Measurements from ENCODE around the gene NR5A1.

The NR5A1 gene

GRCh38 chr9:124498040-124498439 lies 9.2 kb downstream of the NR5A1 start:
- no peak for FAIRE-seq

DNA sequence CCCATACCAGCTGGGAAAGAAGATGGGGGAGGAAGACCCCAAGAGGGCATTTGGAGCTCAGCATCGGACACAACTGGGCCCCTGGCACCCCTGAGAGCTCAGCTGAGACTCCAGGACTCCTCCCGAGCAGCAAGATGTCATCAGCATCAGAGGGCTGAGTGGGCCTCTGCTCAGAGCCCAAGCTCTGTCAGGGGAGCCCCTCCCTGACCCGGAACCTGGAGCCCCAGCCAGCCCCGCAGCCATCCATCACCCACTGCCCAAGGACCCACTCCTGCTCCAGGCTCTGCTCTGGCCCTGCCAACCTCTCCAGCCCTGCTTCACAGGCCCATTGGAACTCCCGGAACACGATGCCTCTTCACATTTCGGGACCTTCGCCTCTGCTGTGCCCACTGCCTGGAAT lies 9.8 kb downstream of the NR5A1 start:
- FAIRE-seq = no peak

DNA sequence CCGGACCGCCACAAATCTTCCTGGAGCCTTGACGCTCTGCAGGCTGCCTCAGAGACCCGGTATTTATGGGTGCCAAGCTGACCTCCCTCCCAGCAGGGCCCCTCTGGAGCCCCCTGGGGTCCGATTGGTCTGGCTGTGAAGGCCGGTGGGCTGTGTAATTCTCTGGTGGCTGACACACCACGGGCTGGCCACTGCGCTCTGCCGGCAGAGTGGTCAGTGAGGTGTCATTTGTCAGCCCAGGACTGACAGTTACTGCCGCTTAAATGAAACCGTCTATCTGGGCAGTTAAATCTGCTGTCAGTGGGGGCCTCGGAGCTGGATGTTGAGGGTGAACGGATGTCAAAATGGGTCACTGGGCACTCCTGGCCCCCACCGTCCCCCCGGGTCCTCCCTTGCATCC lies 10.7 kb downstream of the NR5A1 start:
- no peak for FAIRE-seq

- no peak for FAIRE-seq
Measured at GRCh38 chr9:124496075-124496449, 11.1 kb downstream of the NR5A1 start.

DNA sequence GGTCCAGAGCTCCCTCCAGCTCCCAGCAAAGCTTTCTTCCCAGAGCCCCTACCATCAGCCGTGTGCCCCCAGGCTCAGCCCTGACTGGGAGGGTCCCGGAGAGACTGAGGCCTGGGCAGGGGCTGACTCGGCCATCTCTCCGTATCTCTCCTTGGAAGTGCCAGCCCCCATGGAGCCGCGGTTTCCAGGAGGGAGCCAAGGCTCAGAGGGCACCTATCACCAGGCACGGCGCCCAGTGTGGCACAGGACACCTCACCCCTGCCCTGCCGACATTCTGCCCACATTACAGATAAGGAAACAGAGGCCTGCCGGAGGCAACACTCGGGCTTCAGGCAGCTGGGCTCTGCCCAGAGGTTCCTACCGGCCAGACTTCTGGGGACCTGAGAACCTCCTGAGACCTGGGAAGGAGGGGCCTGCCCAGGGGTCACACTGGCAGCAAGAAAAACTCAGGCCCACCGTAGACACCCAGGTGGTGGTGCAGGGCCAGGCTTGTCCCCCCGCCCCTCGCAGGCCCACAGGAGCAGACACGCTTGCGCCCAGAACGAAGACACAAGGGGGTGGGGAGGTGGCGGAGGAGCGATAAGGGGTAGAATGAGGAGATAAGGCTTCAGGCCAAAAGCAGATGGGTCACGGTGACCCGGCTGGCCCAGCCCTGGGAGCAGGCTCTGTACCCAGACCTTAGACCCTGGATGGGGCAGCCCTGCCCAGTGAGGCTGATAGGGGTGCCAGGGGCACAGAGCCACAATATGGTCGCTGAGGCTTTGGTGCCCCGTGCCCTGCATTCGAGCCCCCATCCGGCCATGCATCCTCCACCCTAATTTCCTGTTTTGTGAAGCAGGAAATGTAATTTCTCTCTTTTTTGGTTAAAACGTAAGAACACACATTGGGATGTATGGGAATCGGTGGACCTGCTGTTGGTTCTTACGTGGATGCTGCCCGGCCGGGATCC lies 11.8 kb downstream of the NR5A1 start:
- FAIRE-seq = no peak

GRCh38 chr9:124493794-124494479 lies 13.3 kb downstream of the NR5A1 start:
- no peak for FAIRE-seq

DNA sequence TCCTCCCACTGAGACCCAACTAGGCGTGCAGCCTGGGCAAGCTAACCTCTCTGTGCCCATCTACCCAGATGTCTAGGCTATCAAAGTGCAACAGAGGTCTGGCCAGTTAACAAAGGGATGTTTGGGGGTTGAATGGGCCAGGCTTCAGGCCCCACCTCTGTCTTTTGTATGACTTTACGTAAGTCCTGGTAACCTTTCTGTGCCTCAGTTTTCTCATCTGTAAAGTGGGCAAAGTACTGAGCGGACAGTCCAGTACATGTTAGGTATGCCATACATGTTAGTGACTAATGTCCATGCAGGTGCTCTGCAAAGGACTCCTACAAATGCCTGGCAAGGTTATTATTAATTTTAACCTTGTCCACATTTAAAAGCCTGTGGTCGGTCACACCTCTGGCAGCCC lies 14.0 kb downstream of the NR5A1 start:
- no peak for FAIRE-seq

DNA sequence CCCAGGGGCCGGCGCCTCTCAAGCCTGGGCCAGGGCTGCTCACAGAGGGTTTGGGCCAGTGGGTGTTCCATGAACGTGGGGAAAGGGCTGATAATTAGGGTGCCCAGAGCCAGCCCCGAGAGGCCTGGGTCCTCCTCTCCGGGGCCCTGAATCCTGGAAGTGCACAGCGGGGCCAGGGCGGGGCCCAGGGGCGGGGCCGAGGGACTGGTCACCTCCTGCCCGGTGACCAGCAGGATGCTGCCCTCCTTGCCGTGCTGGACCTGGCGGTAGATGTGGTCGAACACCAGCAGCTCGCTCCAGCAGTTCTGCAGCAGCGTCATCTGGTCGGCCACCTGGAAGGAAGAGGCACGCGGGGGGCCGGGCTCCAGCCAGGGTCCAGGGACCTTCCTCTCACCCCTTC lies 14.4 kb downstream of the NR5A1 start:
- no peak for FAIRE-seq

GRCh38 chr9:124491049-124491975 lies 15.9 kb downstream of the NR5A1 start:
- FAIRE-seq = no peak

GRCh38 chr9:124490004-124490403 lies 17.2 kb downstream of the NR5A1 start:
- no peak for FAIRE-seq

GRCh38 chr9:124489222-124489621 lies 18.0 kb downstream of the NR5A1 start:
- no peak for FAIRE-seq

DNA sequence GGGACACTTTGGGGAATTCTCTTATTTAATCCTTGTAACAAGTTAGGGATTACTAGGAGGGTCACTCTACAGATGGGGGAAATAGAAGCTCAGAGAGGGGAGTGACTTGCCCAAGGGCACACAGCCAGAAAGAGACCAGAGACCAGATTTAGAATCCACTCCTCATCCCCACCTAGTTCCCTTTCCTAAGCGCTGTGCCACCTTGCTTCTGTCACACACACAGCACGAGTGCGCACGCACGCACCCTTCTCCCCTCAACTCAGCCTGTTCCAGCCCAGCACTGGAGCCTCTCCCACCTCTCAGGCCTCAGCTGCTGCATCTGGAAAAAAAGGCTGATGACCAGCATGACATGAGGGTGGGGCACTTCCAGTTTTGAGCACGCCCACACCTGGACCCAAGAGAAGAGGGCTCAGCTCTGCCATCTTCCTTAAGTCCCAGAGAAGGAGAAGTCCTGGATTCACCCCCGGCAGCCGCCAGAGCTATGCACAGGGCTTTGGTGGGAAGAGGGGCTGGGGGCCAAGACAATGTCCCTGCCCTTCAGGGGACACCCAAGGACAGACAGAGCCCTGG lies 18.5 kb downstream of the NR5A1 start:
- no peak for FAIRE-seq

- FAIRE-seq = no peak
Measured at GRCh38 chr9:124487260-124488182, 19.7 kb downstream of the NR5A1 start.

- no peak for FAIRE-seq
Measured at GRCh38 chr9:124486778-124487259, 20.4 kb downstream of the NR5A1 start.

GRCh38 chr9:124485936-124486335 lies 21.3 kb downstream of the NR5A1 start:
- no peak for FAIRE-seq

GRCh38 chr9:124485201-124485600 lies 22.0 kb downstream of the NR5A1 start:
- FAIRE-seq = no peak

- FAIRE-seq = no peak
Measured at GRCh38 chr9:124483481-124483880, 23.7 kb downstream of the NR5A1 start.

DNA sequence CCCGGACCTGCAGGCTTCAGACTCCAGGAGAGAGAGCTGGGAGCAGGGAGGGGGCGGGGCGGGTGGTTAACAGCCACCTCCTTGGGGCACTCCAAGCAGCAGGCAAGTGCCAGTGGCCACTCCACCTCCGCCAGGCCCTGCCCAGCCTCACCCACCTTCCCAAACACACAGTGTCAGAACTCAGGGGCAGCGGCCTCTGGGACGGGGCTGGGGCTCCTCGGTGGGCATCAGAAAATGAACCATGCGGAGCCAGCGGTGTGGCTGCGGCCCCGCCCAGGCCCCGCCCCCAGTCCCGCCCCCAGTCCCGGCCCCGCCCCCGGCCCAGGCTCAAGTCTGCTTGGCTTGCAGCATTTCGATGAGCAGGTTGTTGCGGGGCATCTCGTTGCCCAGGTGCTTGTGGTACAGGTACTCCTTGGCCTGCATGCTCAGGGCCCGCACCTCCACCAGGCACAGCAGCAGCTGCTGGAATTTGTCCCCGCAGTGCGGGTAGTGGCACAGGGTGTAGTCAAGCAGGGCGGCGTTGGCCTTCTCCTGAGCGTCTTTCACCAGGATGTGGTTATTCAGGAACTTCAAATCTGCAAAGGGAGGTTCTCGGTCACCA lies 24.7 kb downstream of the NR5A1 start:
- FAIRE-seq = no peak

- no peak for FAIRE-seq
Measured at GRCh38 chr9:124481115-124481514, 26.1 kb downstream of the NR5A1 start.

DNA sequence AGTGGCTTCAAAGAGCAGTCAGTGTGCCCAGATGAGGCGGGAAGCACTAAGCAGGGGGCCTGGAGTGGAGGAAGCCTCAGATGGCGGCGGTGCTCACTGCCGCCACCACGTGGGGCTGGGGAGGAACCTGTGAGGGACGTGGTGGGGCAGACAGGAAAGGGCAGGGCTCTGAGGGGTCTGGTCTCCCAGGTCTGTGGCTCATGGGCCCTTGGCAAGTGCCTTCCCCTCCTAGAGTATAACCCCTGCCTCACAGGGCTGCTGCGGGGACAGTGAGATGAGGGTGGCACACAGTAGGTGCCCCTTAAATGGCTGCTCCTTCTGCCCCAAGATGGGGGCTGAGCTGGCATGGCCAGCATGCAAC lies 26.6 kb downstream of the NR5A1 start:
- peak; percentile 13 for FAIRE-seq
